Cerebellar nuclear complex (tissue), 1 donor: ENCODE measurements around the gene NPY4R2.
"Not testable (repeated sequence)": the region's sequence is repeated elsewhere in the genome, so short reads cannot be mapped to it uniquely, and the experiment has no call there.

Experiments used
- DNase-seq, 2 experiments: peaks; one replicate each; lab custom pipeline; 2025; lab: John Stamatoyannopoulos, UW

Gene NPY4R2

GRCh38 chr10:47932824-47933223 is 14.4 kb downstream of the NPY4R2 start:
- DNase-seq, result not testable (repeated sequence)

GRCh38 chr10:47933462-47933861 is 15.0 kb downstream of the NPY4R2 start:
- DNase-seq, result not testable (repeated sequence)

GRCh38 chr10:47936772-47937228 is 18.3 kb downstream of the NPY4R2 start:
- DNase-seq, result not testable (repeated sequence)

GRCh38 chr10:47937634-47938033 is 19.2 kb downstream of the NPY4R2 start:
- not testable (repeated sequence) for DNase-seq

- not testable (repeated sequence) for DNase-seq
These were observed 22.4 kb downstream of the NPY4R2 start for GRCh38 chr10:47940821-47941220.

- not testable (repeated sequence) for DNase-seq
These were observed 22.9 kb downstream of the NPY4R2 start for GRCh38 chr10:47941379-47941778.

- not testable (repeated sequence) for DNase-seq
These were observed 24.0 kb downstream of the NPY4R2 start for GRCh38 chr10:47942351-47943019.

GRCh38 chr10:47943328-47943727 is 24.9 kb downstream of the NPY4R2 start:
- not testable (repeated sequence) for DNase-seq

- not testable (repeated sequence) for DNase-seq
These were observed 29.0 kb downstream of the NPY4R2 start for GRCh38 chr10:47947424-47947823.

GRCh38 chr10:47957158-47957557 is 38.7 kb downstream of the NPY4R2 start:
- DNase-seq, result not testable (repeated sequence)

- DNase-seq, result not testable (repeated sequence)
These were observed 41.2 kb downstream of the NPY4R2 start for GRCh38 chr10:47959677-47960076.

- not testable (repeated sequence) for DNase-seq
These were observed 42.2 kb downstream of the NPY4R2 start for GRCh38 chr10:47960699-47961098.

- DNase-seq, result not testable (repeated sequence)
These were observed 44.3 kb downstream of the NPY4R2 start for GRCh38 chr10:47962785-47963184.

GRCh38 chr10:47964280-47965063 is 46.0 kb downstream of the NPY4R2 start:
- DNase-seq, result not testable (repeated sequence)

GRCh38 chr10:47968988-47969387 is 50.5 kb downstream of the NPY4R2 start:
- not testable (repeated sequence) for DNase-seq

GRCh38 chr10:47970047-47970446 is 51.6 kb downstream of the NPY4R2 start:
- DNase-seq, result not testable (repeated sequence)

GRCh38 chr10:47971598-47971997 is 53.1 kb downstream of the NPY4R2 start:
- DNase-seq, result not testable (repeated sequence)

GRCh38 chr10:47972077-47972476 is 53.6 kb downstream of the NPY4R2 start:
- not testable (repeated sequence) for DNase-seq
